Measurements from ENCODE around the gene OR56A1.
"Not testable (repeated sequence)": the region's sequence is repeated elsewhere in the genome, so short reads cannot be mapped to it uniquely, and the experiment has no call there.

OR56A1 gene, protein sequence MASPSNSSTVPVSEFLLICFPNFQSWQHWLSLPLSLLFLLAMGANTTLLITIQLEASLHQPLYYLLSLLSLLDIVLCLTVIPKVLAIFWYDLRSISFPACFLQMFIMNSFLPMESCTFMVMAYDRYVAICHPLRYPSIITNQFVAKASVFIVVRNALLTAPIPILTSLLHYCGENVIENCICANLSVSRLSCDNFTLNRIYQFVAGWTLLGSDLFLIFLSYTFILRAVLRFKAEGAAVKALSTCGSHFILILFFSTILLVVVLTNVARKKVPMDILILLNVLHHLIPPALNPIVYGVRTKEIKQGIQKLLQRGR

DNA sequence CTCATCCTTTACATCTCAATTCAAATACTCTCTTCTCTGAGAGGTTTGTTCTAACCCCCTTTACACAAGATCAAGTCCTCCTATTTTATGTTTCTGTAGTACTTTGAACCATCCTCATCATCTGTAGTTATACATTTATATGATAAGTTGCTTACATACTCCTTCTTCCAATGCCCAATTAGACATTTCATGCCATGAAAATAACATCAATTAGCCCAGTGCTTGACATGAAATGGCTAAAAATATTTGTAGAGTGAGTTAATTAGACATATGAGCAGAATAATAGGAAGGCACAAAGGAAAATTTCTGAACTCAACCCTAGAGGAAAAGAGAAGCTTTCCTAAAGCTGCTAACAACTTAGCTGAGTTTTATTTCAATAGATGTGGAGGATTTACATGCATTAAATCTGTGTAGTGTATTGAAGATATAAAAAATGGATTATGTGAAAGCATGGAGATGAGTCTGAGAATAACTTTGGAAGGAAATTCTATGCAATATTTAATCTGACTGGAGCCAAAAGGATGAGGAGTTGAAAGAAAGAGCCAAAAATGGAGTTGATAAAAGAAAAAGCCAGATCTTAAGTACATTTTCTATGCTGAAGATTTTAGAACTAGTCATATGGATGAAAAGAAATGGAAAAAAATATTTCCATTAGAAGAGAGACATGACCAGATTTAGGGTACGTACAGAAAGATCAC, at the start of gene OR56A1:
TSS of gene OR56A1 (minus strand) at position 51 of the 698 bp plus-strand sequence. CDS start 3,066 bp downstream, outside the sequence.
- DNase-seq = no peak

DNA sequence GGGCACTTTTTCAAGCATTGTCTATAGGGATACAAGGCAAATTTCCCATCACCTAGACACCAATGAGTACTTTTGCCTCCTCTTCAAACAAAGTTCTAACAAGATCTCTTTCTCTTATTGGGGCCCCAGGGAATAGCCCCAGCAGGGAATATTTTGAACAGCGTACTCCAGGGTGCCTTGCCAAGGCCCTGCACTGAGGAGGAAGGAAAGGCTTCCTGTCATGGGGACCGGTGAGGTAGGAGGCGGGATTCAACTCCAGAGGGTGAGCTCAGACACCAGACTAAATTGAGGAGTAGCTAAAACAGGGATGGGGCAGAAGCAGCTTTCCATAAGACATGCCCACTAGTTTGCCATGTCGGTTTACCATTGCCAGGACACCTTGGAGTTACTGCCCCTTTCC, 48.9 kb upstream of the OR56A1 start:
- no peak for DNase-seq

DNA sequence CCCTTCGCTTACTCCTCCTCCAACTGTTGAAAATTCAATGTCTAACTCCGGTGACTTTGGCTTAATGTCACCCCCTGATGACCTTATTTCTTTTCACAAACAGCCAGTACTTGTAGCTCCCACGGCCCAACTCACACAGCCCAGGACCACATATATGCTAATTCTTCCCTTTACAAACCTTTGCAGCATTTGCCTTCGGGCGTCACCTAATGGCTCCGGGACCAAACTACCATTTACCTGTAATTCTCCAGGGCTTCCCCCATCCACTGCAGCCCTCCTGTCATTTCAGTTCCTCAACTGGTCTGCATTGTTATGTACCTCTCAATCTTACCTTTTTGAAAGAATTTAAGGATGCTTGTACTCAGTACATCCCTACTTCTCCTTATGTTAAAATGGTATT, 47.2 kb upstream of the OR56A1 start:
- DNase-seq = no peak

DNA sequence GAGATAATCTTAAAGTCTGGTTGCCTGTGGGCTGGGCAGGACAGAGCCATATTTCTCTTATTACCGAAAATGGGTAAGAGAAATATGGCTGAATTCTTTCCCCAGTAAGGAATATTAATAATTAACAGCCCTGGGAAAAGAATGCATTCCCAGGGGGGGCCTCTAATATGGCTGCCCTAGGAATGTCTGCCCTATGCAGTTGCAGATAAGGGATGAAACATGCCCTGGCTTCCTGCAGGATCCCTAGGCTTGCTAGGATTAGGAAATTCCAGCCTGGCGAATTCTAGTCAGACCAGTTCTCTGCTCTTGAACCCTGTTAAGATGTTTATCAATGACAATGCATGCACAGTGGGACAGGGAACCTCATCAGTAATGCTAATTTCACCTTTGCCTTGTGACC, 45.9 kb upstream of the OR56A1 start:
- not testable (repeated sequence) for DNase-seq

DNA sequence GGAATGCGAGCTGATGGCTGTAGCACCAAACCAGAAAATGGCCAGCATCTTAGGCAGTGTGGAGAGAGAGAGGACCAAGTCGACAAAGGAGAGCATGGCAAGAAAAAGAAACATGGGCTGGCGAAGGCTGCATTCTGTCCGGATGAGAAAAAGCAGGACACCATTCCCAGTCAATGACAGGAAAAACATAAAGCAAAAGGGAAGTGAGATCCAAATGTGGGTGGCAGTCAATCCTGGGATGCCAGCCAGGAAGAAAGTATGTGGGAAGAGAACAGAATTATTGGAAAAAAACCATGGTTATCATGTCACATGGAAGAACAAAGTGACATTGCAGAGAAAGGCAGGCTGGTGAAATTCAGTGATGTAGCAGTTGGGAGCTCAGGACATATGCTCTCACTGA, 36.9 kb upstream of the OR56A1 start:
- DNase-seq = no peak

DNA sequence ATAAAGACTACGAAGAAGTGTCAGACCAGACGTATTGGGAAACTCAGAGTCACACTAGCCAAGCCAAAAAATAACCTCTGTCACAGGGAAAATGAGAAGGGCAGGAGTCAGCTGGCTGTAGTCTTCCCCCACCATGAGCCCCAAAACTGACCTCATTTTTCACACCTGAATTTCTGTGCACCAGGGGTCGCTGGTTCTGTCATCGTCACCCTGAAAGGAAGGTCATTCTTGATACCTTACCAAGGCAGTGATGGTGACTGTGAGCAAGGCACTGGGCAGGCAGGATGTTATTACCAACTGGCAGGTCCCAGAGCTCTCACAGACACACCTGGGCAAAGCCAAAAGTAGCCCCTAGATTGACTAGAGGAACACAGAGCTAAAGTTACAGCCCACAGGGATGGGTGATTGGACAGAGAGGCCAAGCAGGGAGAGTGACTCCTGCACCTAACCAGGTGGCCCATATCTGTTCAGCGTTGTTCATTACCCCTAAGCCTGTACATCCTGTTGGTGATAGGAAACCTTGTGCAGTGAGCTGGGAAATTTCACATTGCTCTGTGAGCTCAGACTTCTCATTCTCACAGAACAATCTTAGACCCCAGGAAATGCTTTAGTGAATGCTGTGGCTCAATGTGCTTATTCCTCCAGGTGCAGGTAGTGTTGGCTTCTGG, 32.3 kb upstream of the OR56A1 start:
- no peak for DNase-seq

DNA sequence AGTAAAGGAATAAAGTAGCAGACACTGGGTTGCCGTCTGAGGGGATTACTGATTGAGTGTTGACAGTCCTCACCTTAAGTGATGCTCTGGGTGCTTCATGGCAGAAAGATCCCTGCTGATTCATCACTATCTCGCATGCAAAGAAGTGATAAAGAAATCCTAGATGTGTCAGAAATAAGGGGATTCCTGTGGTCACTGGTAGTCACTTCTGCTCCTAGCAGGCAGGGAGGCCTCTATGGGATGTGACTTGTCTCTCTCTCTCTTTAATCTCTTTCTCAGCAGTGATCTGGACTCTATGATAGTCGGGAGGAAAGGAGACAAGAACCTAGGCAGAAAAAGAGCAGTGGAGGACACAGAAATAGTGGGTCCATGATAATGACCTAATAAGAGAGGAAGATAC, 30.9 kb upstream of the OR56A1 start:
- DNase-seq = no peak

DNA sequence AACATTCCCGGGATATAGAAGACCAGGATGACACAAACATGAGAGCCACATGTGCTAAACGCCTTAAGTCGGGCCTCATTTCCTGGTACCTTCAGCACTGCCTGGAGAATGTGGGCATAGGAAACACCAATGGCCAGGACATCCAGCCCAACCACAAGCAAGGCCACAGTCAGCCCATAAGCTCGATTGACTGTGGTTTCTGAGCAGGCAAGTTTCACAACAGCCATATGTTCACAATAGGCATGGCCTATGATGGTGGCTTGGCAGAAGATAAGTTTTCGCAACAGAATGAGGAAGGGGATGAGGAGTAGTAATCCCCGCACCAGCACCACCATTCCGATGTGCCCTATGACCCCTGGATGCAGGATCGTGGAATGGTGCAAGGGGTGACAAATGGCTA, 26.9 kb upstream of the OR56A1 start:
- DNase-seq = no peak

DNA sequence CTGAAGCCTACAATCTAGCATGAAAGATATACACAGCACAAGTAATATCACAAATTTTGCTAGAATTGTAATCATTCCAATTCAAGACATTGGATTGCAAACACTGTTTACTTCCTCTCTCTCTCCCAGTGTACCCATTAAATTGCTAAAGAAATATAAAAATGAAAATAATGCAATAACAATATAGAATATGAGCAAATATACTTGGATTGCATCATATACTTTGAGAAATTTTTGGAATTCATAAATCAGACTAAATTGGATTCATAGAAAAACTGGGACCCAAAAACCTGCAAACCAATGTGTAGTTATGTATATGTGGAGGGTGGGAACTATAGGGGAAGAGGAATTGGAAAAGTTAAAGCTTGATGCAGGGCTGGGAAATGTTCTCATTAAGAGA, 25.0 kb upstream of the OR56A1 start:
- no peak for DNase-seq

DNA sequence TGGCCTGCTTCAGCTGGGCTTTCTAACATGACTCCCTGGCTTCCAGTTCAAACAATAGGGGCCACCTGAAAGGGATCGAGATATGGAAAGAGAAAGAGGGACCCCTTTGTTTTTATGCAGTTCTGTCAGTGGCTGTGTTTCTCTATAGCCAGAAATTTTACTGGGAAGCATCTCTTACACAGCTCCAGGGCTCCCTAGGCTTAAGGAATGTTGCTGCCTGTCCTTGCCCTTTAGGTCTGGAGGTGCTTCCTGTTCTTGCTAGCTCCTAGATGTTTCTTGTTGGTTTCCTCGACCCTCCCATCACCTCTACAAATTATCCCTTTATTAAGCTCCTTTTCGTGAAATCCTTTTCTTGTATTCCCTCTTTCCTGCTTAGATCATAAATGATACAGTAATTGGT, 21.8 kb upstream of the OR56A1 start:
- no peak for DNase-seq

DNA sequence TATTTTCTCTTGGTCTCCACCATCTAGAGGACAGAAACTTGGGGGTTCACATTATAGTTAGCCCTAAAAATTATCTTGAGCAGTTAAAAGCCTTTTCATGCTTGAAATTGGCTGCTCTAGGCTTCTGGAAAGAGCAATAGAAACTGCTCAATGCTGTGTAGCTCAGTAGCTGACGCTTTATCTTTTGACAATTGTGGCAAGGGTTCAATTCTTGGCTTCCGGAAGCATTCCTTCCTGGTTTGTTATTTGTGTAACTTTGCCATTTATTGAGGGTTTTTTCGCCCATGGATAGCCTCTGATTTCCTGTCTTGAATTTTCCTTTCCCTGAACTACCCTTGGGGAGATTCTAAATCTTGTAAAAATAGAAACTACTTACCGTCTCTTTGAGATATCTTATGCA, 10.3 kb upstream of the OR56A1 start:
- no peak for DNase-seq

DNA sequence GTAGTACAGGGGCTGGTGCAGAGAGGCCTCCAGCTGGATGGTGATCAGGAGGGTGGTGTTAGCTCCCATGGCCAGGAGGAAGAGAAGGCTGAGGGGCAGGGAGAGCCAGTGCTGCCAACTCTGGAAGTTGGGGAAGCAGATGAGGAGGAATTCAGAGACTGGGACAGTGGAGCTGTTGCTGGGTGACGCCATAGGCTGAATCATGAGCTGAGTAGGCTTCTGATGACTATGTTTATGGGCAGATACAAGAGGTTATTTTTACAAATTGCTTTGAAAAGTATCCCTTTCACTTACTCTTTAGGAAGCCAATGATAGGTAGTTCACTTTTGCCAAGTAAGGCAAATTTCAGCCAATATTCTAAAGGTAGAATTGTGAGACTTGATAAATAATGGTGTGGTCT, 3.1 kb downstream of the OR56A1 start:
- no peak for DNase-seq

DNA sequence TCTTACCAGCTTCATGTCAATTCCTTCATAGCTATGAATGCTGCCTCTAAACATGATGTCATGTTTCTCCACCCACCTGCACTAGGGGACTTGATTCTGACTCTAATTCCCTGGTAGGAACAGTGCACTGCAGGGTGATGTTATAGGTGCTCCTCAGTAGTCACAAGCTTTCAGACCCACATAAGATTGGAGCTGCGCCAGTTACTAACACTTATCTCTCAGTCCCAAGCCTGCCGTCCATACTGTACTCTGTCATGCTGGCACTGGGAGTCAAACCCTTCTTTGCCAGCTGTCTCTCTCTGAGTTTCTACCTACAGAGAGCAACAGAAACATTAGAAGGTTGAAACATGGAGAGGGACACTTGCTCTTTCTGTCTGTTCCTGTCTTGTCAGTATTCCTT, 5.5 kb downstream of the OR56A1 start:
- no peak for DNase-seq

DNA sequence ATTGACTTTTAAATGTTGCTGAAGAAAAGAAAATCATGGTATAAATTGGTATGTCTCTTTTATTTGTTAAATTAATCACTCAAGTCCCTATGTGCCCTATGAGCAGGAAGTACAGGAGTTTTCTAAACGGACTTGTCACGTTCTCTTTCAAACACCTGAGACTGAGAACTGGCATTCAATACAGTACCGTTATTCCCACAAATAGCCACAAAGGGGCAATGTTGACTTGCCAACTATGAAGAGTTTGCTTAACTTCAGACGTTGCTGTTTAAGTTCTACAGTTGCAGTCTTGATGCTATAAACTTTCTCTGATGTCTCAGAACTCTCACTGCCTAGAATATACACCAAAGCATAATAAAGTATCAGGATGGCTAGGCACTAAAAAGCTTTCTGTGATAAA, 7.6 kb downstream of the OR56A1 start:
- DNase-seq = no peak

DNA sequence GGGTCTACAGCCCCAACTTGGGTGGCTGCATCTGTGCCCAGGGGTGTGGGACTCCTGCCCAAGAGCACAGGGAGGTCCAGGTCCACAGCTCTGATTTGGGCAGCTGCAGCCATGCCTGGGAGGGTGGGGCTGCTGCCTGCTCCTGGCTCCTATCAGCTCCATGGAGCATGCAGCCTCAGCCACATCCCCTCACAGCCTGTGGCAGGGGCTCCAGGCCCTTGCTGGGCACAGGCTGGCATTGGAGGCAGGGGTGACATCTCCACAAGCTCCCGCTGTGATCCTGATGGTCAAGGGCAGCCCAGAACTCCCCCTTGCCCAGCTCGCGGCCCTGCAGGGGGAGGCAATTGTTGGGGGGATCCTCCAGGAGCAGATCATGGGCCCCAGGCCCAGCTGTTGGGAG, 17.5 kb downstream of the OR56A1 start:
- DNase-seq = no peak

DNA sequence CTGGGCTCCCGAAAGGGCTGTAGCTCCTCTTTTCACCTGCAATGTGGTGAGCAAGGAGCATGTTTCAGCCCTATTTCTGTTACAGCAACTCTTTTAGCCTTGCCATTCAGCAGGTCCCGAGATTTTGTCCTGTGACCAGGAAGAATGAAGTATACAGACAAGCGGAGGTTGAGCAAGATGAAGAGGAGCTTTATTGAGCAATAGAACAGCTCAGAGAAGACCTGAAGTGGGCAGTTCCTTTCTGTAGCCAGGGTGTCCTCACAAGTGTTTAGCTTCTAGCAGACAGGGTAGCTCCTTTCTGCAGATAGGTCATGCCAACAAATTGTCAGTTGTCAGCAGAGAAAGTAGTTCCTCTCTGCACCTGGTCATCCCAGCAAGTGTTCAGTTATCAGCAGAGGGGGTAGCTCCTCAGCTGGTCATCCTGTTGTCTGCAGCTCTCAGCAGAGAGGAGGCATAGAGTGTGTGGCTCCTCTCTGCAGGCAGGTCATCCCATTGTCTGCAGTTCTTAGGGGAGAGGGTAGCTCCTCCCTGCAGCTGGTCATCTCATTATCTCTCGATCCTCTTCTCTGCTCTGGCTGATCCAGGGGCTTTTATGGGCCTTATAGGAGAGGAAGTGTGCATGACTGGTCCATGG, 18.4 kb downstream of the OR56A1 start:
- DNase-seq = no peak

DNA sequence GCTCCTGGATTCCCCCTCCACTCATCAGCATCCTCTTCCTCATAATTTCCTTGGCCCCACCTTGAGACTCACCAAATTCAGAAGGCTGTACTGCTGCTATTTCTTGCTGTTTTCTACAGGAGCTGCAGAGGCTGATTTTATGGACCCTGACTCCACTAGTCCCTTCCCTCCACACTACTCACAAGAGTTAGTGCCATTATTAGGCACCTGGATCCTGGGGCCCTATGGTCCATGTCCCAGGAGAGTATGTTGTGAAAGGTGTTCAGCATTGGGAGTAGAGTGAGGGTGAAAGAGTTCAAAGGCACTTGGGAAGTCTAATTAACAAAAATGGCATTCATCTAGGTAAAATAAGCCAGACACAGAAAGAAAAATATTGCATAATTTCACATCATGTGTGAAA, 23.7 kb downstream of the OR56A1 start, which contains the start of gene OR56A4:
TSS of gene OR56A4 (minus strand) at position 101 of the 400 bp plus-strand sequence. CDS start 3,954 bp downstream, outside the sequence.
- no peak for DNase-seq

DNA sequence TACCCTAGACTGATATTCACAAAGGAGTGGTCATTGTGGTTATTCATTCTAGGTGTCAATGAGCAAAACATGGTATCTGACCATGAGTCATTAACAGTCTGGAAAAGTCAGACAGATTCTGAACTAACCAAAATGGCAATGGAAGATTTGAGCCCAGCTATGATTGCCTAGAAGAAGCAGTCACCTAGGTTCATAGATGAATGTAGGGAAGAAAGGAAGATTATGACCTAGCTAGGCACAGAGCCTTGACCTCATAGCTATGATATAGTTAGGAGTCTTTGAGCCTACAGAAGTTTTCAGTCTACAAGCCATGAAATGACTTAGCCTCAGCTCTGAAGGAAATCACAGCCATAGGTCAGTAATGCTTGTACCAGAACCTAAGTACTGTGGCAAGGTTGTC, 24.2 kb downstream of the OR56A1 start:
- DNase-seq = no peak

DNA sequence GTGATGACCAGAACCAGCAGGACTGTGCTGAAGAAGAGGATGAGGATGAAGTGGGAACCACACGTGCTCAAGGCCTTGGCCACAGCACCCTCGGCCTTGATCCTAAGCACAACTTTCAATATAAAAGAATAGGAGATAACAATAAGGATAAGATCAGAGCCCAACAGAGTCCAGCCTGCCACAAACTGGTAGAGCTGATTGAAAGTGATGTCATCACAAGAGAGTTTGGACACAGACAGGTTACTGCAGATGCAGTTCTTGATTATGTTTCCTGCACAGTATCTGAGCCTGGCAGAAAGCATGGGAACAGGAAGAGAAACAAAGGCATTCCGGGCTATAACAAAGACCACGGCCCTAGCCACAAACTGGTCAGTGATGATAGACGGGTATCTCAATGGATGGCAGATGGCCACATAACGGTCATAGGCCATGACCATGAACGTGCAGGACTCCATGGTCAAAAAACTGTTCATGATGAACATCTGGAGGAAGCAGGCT, 28.3 kb downstream of the OR56A1 start:
- no peak for DNase-seq

DNA sequence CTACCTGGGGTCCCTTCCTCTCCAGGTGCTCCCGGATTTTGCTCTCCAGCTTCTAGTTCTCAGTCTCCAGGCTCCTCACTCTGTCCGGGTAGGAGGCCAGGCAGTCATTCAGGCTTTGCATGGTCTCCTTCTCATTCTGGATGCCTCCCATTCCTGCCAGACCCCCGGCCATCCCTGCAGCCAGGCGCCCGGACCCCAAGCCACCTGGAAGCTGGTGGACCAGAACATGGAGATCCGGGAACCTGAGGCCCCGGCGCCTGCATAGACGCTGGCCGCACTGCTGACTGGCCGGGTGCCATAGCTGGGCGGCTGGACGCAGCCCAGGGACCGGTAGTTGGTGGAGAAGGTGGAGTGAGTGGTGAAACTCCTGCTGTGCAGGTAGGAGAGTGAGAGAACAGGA, 35.8 kb downstream of the OR56A1 start:
- no peak for DNase-seq

DNA sequence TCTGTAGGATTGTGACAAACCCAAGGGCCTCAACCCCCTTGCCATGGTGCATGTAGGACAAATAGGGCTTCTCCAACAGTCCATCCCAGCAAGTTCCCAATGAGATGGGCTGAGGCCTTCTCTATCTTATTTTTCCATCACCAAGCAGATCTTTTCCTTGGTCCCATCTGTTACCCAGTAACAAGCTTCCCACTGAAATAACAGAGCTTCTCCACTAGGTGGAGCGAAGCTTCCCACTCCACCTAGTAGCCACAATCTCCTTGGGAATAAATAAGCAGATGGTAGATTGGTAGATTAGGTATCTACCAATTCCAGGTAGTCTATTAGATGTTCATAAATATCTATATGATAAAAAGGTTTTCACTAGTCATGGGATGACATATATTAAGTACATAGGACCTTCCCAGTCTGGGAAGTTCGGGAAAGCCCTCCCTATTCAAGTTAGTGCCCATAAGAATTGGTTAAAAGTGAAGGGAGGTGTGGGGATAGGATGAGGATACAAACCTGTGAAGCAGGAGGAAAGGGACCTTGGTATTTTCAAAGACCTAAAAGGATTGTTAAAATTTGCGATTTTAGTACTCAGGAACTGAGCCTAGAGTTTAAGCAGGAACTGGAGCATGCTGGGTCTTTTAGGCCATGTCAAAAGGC, 37.8 kb downstream of the OR56A1 start:
- no peak for DNase-seq

DNA sequence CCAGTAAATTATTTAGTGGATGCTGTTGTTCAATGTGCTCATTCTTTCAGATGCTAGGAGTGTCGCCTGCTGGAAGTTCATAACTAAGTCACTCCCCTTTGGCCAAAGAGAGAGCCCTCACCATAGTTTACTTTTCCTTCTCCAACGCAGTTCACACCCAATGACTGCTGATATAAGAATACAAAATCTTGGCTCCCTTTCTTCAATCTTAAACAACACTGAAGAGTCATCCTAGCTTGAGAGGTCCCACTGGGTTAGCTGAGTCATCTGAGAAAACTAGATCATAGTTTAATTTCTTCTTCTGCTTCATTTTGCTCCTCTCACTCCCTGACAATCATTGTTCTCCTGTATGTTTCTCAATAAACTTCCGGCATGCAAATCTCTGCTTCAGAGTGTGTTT, 38.4 kb downstream of the OR56A1 start:
- no peak for DNase-seq

DNA sequence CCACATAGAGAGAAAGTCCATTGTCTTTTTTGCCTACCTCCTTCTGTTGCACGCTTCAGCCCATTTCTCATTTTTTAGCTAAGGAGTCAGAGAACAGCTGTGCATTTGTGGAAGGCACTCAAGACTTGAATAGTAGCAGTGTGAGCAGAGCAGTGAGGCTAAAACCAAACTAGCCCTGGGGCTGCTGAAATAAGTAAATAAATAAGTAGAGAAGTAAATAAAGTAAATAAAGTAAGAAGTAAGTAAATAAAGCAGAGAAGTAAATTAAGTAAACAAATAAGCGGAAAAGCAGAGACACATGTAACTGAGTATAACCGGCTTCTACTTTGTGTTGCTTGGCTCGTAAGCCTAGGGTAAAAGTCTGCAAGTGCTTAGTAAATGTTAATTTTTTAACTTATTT, 41.4 kb downstream of the OR56A1 start:
- no peak for DNase-seq

All from stimulated activated CD4-positive, alpha-beta T cell treated with anti-CD3 and anti-CD28 coated beads, Interleukin-1b, Interleukin-23, amount 100 ng/mL, for 48 hours (primary cell).